Femur (tissue), 1 donor: Measurements from ENCODE around the gene TAF5L.
A peak's percentile ranks its signal among the peaks of the same experiment; 100 is the strongest.
"Not testable (repeated sequence)": the region's sequence is repeated elsewhere in the genome, so short reads cannot be mapped to it uniquely, and the experiment has no call there.

ENCODE experiments used
- DNase-seq: peaks from one replicate; pipeline ENCODE4 v3.0.0-alpha.2; 2017

TAF5L gene

DNA sequence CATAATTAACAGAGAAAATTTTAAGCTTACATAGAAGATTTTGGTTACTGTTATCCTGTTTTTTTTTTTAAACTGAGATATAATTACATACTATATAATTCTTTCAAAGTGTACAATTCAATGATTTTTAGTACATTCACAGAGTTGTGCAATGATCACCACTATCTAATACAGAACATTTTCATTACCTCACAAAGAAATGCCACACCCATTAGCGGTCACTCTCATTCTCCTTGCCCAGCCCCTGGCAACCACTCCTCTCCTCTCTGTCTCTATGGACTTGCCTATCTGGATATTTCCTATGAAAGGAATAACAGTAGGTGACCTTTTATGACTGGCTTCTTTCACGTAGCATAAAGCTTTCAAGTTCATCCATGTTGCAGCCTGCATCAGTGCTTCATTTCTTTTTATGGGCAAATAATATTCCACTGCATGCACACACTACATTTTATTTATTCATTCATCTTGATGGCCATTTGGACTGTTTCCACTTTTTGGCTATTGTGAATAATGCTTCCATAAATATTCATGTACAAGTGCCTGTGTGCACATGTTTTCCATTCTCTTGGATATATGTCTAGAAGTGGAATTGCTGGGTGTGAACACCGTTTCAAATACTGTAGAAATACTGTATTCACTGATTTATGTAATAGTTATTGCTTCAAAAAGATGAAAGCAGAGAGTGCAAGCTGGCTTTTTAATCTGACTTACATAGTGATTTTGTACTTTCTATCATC lies 26.5 kb downstream of the TAF5L start:
- no peak for DNase-seq

DNA sequence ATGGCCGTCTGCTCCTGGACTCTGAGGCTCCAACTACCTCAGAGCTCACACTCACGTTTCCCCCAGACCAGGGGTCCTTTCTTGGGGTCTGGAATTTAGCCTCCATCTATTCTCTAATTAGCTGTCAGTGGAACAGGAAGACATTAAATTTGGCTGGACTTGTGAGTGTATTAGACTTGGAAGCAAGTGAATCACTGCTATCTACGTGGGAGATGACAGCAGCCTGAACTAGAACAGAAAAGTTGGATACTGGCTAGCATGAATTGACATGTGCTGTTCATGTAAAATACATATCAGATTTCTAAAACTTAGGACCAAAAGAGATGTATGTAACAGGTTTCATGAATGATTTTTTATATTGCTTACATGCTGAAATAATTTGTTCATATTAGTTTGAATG lies 28.0 kb downstream of the TAF5L start:
- DNase-seq = no peak

DNA sequence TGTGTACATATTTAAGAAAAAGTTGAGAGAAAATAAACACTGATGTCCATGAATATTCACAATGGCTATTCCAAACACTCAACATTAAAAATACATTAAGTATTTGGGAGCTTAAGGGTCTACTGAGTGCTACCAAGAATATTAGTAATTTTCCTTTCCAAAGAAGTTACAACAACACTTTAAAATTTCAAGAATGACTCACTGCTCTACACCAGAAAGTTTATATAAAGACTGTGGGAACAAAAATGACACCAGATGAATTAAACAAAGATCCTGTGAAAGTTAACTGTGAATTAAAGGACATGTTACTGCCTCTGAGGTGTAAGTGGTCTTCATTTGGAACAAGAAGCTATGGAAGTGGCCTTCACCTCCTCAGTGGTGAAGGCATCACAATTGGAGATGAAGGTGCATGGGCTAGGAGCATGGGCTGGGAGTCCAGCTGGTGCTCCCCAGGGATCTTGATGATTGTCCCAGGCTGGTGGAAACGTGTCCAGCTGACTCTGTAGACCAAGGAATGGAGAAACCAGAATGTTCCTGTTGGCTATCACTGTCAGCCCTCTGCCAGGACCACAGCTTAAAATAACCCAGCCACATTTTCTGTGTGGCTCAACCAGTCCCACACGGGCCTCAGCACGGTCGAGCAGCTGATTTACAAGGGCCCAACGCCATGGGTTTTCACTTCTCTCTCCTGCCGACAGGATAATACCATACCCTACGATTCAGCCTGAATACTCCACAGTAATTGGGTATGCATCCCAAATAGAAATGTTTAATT lies 28.8 kb downstream of the TAF5L start:
- peak; percentile 57 for DNase-seq

GRCh38 chr1:229595876-229596275 lies 30.0 kb downstream of the TAF5L start:
- not testable (repeated sequence) for DNase-seq

- no peak for DNase-seq
These were observed 31.5 kb downstream of the TAF5L start for GRCh38 chr1:229594227-229595008.

GRCh38 chr1:229593800-229594199 lies 32.1 kb downstream of the TAF5L start:
- DNase-seq = no peak

DNA sequence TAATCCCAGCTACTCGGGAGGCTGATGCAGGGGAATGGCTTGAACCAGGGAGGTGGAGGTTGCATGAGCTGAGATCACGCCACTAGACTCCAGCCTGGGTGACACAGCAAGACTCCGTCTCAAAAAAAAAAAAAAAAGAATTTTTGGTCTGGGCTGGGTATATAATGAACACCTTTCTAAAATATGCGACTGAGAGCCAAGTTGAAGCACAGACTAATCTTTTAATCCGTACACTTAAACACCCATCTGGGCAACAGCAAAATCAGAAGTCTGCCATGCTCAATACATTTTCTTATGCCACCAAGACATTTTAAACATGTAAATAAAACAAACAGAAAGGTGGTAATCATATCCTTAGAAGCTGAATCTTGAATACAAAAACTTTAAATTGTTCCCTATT lies 35.8 kb downstream of the TAF5L start:
- DNase-seq = no peak

DNA sequence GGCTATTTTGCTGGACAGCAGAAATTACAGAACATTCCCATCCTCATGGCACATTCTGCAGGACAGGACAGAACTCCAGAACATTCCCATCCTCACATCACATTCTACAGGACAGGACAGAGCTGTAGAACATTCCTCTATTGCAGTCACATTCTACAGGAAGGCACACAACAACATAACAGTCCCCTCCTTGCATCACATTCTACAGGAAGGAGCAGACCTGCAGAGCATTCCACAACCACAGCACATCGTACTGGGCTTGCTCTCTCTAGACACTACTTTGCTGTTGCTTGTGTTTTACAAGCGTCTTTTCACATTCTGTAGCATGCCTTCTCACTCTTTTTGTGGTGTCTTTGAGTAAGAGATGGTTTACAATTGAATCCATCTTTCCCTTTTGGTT lies 40.6 kb downstream of the TAF5L start:
- no peak for DNase-seq

DNA sequence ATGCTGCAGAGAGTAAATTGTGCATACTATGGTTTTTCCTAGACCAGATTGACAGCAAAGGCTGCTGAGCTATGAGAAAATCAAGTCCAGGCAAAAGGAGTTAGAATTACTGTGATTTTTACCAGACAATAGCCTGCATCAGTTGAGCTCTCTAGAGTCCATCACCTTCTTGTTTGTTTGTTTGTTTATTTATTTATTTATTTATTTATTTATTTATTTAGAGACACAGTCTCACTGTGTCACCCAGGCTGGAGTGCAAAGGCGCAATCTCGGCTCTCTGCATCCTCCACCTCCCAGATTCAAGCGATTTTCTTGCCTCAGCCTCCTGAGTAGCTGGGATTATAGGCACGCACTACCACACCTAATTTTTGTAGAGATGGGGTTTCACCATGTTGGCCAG lies 43.2 kb downstream of the TAF5L start:
- no peak for DNase-seq

- peak; percentile 46 for DNase-seq
These were observed 43.8 kb downstream of the TAF5L start for GRCh38 chr1:229582011-229582694.

DNA sequence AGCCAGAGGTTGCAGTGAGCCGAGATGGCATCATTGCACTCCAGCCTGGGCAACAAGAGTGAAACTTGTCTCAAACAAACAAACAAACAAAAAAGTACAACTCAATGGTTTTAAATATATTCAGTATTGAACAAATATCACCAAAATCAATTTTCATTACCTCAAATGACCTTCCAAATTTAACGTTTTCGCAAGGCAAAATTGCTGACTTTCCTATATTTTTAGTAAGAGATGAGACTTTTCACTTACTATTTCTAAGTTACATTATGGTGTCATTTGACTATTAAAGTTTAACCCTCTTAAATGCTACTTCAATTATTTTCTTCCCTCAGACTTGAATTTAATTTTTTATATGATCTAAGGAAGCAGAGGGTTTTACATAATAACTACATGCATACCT lies 44.4 kb downstream of the TAF5L start:
- no peak for DNase-seq

GRCh38 chr1:229579059-229579673 lies 46.8 kb downstream of the TAF5L start:
- peak; percentile 81 for DNase-seq

- DNase-seq = no peak
These were observed 47.5 kb downstream of the TAF5L start for GRCh38 chr1:229578168-229579058.

GRCh38 chr1:229574679-229575442 lies 51.1 kb downstream of the TAF5L start:
- DNase-seq = no peak

GRCh38 chr1:229572286-229572685 lies 53.6 kb downstream of the TAF5L start:
- no peak for DNase-seq

DNA sequence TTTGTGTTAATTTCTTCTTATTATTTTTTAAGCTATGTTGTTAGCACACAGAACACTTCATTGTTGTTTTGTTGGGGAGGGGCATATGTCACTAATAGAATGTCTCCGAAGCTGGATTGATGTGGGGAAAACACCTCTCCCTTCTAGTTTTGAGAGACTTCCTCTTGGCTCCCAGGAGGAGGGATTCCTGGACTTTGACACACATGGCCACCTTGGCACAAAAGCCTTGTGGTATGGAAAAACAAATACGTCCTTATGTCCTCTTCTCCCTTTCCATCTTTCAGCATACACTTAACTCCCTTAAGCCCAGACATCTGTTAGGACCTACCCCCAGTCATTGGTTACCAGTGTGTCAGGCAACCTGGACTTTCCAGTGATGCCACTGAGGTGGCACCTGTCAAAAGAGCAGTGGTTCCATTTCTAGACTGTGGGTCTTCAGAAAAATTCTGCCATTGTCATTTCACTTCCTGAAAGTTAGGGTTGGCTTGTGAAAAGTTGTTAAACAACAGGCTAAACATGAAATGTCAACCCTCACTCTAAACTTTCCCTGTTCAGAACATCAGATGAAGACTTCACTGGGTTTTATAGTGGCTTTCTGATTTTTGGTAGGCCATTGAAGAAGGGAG lies 54.9 kb downstream of the TAF5L start:
- DNase-seq = no peak

- DNase-seq = no peak
These were observed 55.6 kb downstream of the TAF5L start for GRCh38 chr1:229570305-229570704.

GRCh38 chr1:229567109-229567868 lies 58.6 kb downstream of the TAF5L start:
- DNase-seq = no peak

- DNase-seq = no peak
These were observed 62.2 kb downstream of the TAF5L start for GRCh38 chr1:229563701-229564100.
